ENCODE data around the gene KRTAP10-7. TPM values are rescaled to one million over a fixed set of nuclear protein-coding genes. Genes with fewer than 3 reads are reported as not detected.
"Not testable (repeated sequence)": the region's sequence is repeated elsewhere in the genome, so short reads cannot be mapped to it uniquely, and the experiment has no call there.

KRTAP10-7 gene, protein sequence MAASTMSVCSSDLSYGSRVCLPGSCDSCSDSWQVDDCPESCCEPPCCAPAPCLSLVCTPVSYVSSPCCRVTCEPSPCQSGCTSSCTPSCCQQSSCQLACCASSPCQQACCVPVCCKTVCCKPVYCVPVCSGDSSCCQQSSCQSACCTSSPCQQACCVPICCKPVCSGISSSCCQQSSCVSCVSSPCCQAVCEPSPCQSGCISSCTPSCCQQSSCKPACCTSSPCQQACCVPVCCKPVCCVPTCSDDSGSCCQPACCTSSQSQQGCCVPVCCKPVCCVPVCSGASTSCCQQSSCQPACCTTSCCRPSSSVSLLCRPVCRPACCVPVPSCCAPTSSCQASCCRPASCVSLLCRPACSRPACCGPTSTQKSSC
- not detected for total RNA-seq

DNA sequence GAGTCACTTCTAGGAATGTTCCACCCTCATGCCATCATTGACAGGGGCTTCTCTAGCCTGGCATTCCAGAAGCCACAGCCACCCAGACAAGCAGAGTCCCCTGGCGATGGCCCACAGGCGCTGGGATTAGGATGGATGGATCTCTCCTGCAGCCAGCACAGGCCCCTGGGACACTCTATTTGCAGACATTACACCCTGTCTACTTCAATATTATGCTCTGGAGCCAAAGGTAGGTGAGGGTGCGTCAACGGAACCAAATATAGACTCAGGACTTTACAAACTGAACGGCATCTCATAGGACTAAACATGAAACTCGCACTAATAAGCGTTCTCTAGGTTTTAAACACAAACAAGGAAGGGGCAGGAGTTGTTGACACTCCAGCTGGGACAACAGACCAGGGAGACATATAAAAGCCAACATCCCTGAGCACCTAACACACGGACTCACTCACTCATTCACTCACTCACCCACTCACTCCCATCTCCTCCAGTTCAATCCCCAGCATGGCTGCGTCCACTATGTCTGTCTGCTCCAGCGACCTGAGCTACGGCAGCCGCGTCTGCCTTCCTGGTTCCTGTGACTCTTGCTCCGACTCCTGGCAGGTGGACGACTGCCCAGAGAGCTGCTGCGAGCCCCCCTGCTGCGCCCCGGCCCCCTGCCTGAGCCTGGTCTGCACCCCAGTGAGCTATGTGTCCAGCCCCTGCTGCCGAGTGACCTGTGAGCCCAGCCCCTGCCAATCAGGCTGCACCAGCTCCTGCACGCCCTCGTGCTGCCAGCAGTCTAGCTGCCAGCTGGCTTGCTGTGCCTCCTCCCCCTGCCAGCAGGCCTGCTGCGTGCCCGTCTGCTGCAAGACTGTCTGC lies at the start of gene KRTAP10-7:
TSS of gene KRTAP10-7 (plus strand) at position 480 of the 861 bp plus-strand sequence. CDS start at position 505, 25 bp downstream.
- not testable (repeated sequence) for ATAC-seq (replicated peaks); H3K36me3 Mint-ChIP-seq (ENCODE audit: low read depth); H3K9me3 Mint-ChIP-seq; H3K4me3 Mint-ChIP-seq; H3K27ac Mint-ChIP-seq; H3K4me1 Mint-ChIP-seq; H3K27me3 Mint-ChIP-seq

DNA sequence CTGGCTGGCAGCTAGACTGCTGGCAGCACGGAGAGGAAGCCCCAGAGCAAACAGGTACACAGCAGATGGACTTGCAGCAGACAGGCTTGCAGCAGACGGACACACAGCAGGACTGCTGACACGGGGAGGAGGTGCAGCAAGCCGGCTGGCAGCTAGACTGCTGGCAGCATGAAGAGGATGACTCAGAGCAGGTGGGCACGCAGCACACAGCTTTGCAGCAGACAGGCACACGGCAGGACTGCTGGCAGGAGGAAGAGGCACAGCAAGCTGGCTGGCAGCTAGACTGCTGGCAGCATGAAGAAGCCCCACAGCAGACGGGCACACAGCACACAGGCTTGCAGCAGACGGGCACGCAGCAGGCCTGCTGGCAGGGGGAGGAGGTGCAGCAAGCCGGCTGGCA lies 49.6 kb upstream of the KRTAP10-7 start:
- H3K9me3 Mint-ChIP-seq: peaks cover 18% of the 10 kb centered on the region
- H3K27ac Mint-ChIP-seq: no peak overlapping the region
- H3K4me3 Mint-ChIP-seq: no peak overlapping the region
- ATAC-seq (replicated peaks): no peak
- peaks cover 4% of the 10 kb centered on the region for H3K27me3 Mint-ChIP-seq
- H3K36me3 Mint-ChIP-seq (ENCODE audit: low read depth): no peaks in the 10 kb centered on the region
- H3K4me1 Mint-ChIP-seq: peaks cover 12% of the 10 kb centered on the region

DNA sequence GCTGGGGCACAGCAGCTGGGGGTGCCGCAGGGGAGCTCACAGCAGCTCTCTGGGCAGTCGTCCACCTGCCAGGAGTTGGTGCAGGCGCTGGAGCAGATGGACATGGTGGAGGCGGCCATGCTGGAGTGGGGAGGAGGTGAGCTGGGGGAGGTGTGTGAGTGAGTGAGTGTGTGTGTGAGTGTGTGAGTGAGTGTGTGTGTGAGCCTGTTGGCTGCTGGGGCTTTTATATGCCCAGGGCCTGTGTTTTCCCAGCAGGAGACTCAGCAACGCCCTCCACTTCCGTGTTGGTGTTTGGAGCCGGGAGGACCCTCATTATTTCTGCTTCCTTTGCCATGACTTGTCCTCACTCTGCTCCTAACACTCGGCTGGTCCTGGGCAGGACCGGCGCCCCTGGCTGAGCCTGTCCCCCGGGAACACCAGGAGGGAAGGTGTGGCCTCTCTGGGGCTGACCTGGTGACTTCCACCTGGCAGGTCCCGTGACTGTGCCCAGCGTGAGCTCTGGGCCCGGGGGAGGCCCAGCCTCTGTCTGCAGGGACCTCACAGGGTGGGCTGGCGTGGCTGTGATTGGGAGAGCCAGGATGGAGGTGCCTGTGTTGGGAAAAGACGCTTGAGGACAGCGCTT lies 48.9 kb upstream of the KRTAP10-7 start, which contains the start of gene KRTAP10-2:
TSS of gene KRTAP10-2 (minus strand) at position 166 of the 622 bp plus-strand sequence. CDS start at position 119, 47 bp downstream.
- H3K4me3 Mint-ChIP-seq: no peak within 1 kb of the TSS
- no peak for ATAC-seq (replicated peaks)
- no peaks in the 10 kb centered on the region for H3K36me3 Mint-ChIP-seq (ENCODE audit: low read depth)
- H3K4me1 Mint-ChIP-seq: peaks cover 12% of the 10 kb centered on the region
- H3K27me3 Mint-ChIP-seq: peaks cover 4% of the 10 kb centered on the region
- H3K27ac Mint-ChIP-seq: no peak within 1 kb of the TSS
- H3K9me3 Mint-ChIP-seq: peaks cover 18% of the 10 kb centered on the region

DNA sequence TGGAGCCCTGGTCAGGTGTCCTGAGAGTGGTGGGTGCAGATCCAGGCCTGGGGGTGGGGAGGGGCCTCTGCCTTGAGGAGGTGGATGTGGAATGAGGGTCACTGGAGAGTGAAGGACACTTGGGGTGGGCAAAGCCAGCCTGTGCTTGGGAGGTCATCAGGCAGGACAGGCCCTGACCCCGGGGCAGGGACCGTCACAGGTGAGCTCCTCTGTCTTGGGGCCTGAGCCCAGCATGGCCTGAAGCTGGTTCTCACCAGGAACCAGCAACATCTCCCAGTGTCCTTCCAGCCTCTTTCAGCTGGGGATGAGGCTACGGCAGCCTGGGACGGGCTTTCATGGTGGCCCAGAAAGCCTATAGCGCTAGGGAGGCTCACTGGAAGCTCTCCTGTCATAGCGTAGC lies 48.3 kb upstream of the KRTAP10-7 start:
- H3K27ac Mint-ChIP-seq: no peak overlapping the region

DNA sequence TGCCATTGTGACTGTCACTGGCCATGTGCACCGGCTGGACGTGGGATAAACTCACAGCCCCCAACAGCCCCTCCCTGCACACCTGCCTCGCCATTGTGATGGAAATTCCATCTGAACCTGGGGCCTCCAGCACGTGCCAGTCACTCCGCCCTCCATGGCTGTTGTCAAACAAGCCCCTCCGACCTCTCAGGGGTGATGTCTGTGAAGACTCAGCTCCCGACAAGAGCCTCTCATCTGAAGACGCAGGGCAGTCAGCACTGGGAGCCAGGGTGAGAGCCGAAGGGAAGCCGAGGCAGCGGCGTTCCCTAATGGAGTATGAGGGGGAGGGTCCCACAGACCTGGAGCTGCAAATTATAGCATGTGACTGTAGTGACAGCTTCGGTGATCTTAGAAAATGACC lies 47.7 kb upstream of the KRTAP10-7 start:
- no peak overlapping the region for H3K4me3 Mint-ChIP-seq
- no peaks in the 10 kb centered on the region for H3K36me3 Mint-ChIP-seq (ENCODE audit: low read depth)
- no peak overlapping the region for H3K27ac Mint-ChIP-seq
- peaks cover 3% of the 10 kb centered on the region for H3K4me1 Mint-ChIP-seq
- H3K9me3 Mint-ChIP-seq: peaks cover 6% of the 10 kb centered on the region
- ATAC-seq (replicated peaks): no peak
- peaks cover 4% of the 10 kb centered on the region for H3K27me3 Mint-ChIP-seq

More for the DNA sequence above, 48.3 kb upstream of the KRTAP10-7 start:
- Mint-ChIP-seq H3K4me1 (peaks cover 8% of the 10 kb centered on the region), H3K9me3 (peaks cover 12% of the 10 kb centered on the region), H3K36me3 (ENCODE audit: low read depth) (no peaks in the 10 kb centered on the region), H3K27me3 (peaks cover 4% of the 10 kb centered on the region), H3K4me3 (no peak overlapping the region)
- ATAC-seq (replicated peaks): no peak

DNA sequence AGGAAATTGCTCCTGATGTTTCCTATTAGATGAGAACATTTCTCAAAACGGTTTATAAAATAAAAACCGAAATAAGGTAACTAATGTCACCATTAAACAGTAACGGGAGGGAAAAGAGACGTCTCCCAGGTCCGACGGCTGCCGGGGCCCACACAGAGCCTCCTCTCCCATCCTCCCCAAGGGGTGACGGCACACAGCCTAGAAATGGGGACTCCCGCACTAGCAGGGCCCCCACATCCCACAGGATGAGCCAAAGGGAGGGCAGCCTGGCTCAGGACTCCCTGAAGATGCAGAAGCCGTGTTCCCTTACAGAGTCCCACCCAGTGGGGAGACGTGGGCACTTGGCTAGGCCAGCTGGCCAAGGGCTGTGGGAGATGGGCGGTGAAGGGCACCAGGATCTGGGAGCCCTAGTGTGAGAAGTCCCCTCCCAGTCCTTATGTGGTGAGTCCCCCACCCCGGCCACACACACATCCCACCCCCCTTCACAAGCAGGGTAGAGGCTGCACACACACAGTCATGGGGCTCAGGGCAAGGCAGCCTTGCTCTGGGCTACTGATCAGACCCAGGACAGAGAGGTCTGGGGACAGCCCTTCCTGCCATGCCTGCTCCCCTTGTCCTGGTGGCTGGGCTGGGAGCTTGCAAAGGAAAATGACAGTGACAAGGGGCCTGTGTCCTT lies 45.1 kb upstream of the KRTAP10-7 start:
- Mint-ChIP-seq H3K9me3 (peaks cover 4% of the 10 kb centered on the region), H3K27ac (no peak overlapping the region), H3K4me1 (no peaks in the 10 kb centered on the region), H3K4me3 (no peak overlapping the region), H3K36me3 (ENCODE audit: low read depth) (no peaks in the 10 kb centered on the region), H3K27me3 (peaks cover 4% of the 10 kb centered on the region)
- no peak for ATAC-seq (replicated peaks)

DNA sequence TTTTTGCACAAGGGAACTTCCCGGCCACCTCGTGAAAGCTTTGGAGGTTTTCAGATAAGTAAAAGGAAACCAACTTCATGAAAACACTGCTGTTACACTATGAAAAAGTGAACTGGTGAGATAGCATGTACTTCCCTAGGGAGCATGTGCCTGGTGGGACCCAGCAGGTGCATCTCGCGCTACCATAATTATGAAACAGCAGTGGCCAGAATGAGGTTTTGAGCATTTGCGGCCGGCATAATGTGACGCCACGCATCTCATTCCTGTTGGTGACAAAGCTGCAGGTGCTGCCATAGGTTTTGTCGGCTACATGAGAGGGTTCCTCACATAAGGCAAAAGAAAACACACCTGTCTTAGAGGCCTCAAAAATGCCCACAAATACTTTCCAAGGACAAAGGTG lies 43.5 kb upstream of the KRTAP10-7 start:
- Mint-ChIP-seq H3K9me3 (peaks cover 10% of the 10 kb centered on the region), H3K36me3 (ENCODE audit: low read depth) (no peaks in the 10 kb centered on the region), H3K27ac (no peak overlapping the region), H3K27me3 (peaks cover 4% of the 10 kb centered on the region), H3K4me3 (no peak overlapping the region), H3K4me1 (no peaks in the 10 kb centered on the region)
- ATAC-seq (replicated peaks): no peak

DNA sequence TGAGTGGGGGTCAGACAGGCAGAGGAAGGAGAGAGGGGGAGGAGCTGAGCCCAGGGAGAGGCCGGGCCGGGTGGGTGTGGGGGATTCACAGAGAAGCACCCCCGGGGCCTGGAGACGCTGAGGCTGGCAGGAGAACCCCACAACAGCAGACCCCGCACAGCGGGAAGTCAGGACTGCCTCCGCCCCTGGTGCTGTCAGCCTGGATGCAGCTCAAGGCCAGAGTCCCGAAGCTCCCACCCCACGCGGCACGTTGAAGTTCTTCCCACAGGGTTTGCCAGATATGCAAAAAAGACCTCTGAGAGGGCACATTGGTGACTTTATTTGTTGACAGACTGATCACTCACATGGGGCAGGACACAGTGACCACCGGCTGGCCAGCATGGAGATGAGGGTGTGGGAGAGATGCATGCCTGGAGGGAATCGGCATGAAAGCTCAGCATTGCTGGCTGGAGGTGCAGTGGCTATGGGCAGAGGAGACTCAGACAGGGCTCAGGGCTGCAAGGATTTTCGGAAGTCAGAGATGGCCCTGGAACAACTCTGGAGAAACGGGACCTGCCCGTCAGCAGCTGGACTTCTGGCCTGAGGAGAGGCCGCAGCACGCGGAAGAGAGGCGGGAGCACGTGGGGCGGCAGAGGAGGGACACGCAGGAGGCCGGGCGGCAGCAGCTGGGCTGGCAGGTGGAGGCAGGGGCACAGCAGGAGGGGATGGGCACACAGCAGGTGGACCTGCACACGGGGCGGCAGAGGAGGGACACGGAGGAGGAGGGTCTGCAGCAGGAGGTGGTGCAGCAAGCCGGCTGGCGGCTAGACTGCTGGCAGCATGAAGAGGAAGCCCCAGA lies 42.7 kb upstream of the KRTAP10-7 start:
- Mint-ChIP-seq H3K4me3 (no peak overlapping the region), H3K36me3 (ENCODE audit: low read depth) (no peaks in the 10 kb centered on the region), H3K4me1 (no peaks in the 10 kb centered on the region), H3K27me3 (peaks cover 4% of the 10 kb centered on the region), H3K27ac (no peak overlapping the region), H3K9me3 (peaks cover 10% of the 10 kb centered on the region)
- ATAC-seq (replicated peaks): no peak

DNA sequence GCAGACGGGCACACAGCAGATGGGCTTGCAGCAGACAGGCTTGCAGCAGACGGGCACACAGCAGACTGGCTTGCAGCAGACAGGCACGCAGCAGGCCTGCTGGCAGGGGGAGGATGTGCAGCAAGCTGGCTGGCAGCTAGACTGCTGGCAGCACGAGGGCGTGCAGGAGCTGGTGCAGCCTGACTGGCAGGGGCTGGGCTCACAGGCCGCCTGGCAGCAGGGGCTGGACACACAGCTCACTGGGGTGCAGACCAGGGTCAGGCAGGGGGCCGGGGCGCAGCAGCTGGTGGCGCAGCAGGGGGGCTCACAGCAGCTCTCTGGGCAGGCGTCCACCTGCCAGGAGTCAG lies 42.1 kb upstream of the KRTAP10-7 start:
- not testable (repeated sequence) for H3K27me3 Mint-ChIP-seq; H3K4me3 Mint-ChIP-seq; ATAC-seq (replicated peaks); H3K9me3 Mint-ChIP-seq; H3K4me1 Mint-ChIP-seq; H3K36me3 Mint-ChIP-seq (ENCODE audit: low read depth); H3K27ac Mint-ChIP-seq

DNA sequence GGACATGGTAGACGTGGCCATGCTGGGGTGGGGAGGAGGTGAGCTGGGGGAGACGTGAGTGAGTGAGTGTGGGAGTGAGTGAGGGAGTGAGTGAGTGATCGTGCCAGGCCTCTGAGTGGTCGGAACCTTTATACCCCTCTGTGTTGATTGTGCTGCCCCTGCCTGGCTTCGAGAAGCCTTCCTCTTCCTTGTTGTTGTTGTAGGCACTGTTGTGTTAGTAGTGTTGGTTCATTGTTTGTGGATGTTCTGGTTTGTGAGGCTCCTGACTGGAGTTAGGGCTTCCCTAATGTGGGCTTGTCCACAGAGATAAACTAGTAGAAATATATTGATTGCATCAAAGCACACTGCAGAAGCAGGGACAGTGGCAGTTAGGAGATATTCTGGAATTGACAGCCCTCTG lies 41.7 kb upstream of the KRTAP10-7 start, which contains the start of gene KRTAP10-3:
TSS of gene KRTAP10-3 (minus strand) at position 101 of the 400 bp plus-strand sequence. CDS start at position 21, 80 bp downstream.
- no peak within 1 kb of the TSS for H3K27ac Mint-ChIP-seq
- no peak within 1 kb of the TSS for H3K4me3 Mint-ChIP-seq

DNA sequence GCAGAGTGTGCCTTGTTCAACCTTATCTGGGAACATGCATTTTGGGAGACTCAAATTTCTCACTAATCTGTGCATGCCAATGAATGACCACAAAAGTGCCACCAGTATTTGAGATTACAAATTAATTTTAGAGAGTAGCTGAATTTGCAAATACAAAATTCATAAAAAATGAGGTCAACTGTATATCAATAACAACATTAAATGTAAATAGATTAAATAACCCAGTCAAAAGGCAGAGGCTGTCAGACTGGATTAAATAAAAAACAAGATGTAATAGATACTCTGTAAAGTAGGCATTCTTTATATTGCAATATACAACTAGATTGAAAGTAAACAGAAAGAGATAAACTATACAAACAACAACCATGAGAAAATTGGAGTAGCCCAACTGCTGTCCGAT lies 36.3 kb upstream of the KRTAP10-7 start:
- peak overlapping the region; percentile 74 for H3K27ac Mint-ChIP-seq

More for the DNA sequence above, 41.7 kb upstream of the KRTAP10-7 start, which contains the start of gene KRTAP10-3:
- ATAC-seq (replicated peaks): no peak
- Mint-ChIP-seq H3K27me3 (peaks cover 4% of the 10 kb centered on the region), H3K4me1 (no peaks in the 10 kb centered on the region), H3K9me3 (peaks cover 5% of the 10 kb centered on the region), H3K36me3 (ENCODE audit: low read depth) (no peaks in the 10 kb centered on the region)

DNA sequence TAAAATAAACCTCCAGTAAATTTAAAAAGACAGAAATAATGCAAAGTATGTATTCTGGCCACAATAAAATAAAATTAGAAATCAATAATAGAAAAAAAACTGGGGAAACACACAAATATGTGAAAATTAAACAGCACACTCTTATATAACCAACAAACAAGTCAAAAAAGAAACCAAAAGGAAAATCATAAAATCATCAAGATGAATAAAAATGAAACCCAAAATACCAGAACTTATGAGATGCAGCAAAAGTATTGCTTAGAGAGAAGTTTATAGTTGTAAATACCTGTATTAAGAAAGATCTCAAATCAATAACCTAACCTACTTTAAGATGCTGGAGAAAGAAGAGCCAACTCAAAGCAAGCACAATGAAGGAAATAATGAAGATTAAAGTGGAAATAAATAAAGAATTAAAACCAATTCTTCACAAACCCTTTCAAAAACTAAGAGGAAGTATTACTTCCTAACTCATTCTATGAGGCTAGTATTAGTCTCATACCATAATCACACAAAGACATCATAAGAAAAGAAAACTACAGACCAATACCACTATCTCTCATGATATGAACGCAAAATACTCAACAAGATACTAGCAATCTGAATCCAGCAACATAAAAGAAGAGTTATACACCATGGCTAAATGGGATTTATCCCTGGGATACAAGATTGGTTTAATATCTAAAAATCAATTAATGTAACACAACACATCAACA lies 35.4 kb upstream of the KRTAP10-7 start:
- peak overlapping the region; percentile 33 for H3K4me3 Mint-ChIP-seq
- peaks cover 11% of the 10 kb centered on the region for H3K4me1 Mint-ChIP-seq
- H3K9me3 Mint-ChIP-seq: peaks cover 5% of the 10 kb centered on the region
- H3K27ac Mint-ChIP-seq: peak overlapping the region; percentile 74
- H3K27me3 Mint-ChIP-seq: no peaks in the 10 kb centered on the region
- H3K36me3 Mint-ChIP-seq (ENCODE audit: low read depth): no peaks in the 10 kb centered on the region
- ATAC-seq (replicated peaks): peak; percentile 61

More for the DNA sequence above, 36.3 kb upstream of the KRTAP10-7 start:
- peaks cover 11% of the 10 kb centered on the region for H3K4me1 Mint-ChIP-seq
- H3K4me3 Mint-ChIP-seq: no peak overlapping the region
- no peaks in the 10 kb centered on the region for H3K36me3 Mint-ChIP-seq (ENCODE audit: low read depth)
- no peak for ATAC-seq (replicated peaks)
- H3K27me3 Mint-ChIP-seq: no peaks in the 10 kb centered on the region
- H3K9me3 Mint-ChIP-seq: peaks cover 5% of the 10 kb centered on the region

DNA sequence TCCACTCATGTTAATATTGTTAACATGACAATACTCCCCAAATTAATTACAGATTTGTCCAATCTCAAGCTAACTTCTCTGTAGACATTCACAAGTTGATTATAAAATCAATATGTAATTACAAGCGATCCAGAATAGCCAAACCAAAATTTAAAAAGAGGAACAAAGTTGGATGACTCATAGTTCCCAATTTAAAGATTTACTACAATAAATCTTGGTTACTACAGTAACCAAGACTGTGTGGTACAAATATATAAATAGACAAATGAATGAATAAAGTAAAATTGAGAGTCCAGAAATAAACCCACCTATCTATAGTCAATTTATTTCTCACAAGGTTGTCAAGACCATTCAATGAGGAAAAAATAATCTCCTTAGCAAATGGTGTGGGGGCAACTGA lies 34.0 kb upstream of the KRTAP10-7 start:
- Mint-ChIP-seq H3K27ac (no peak overlapping the region), H3K36me3 (ENCODE audit: low read depth) (no peaks in the 10 kb centered on the region), H3K4me1 (peaks cover 11% of the 10 kb centered on the region), H3K27me3 (no peaks in the 10 kb centered on the region), H3K4me3 (no peak overlapping the region), H3K9me3 (no peaks in the 10 kb centered on the region)
- no peak for ATAC-seq (replicated peaks)
